ENCODE data around the gene HYOU1.
"Not testable (repeated sequence)": the region's sequence is repeated elsewhere in the genome, so short reads cannot be mapped to it uniquely, and the experiment has no call there.

The HYOU1 gene

GRCh38 chr11:119019996-119020395, 37.0 kb downstream of the HYOU1 start:
- DNase-seq (ENCODE audit: low read depth in 2 of 2, low spot score in 1 of 2) = no peak

- DNase-seq (ENCODE audit: low read depth in 2 of 2, low spot score in 1 of 2) = peak; percentile 86 to 90
Observed at GRCh38 chr11:119018074-119018938, 38.7 kb downstream of the HYOU1 start, which contains the start of the genes RPS25 and TRAPPC4. Gene RPS25 (minus strand): TSS chr11:119018343. CDS start chr11:119018284, 59 bp downstream. Gene TRAPPC4 (plus strand): TSS chr11:119018766. CDS start chr11:119018796, 30 bp downstream.

GRCh38 chr11:119017377-119017776, 39.6 kb downstream of the HYOU1 start:
- not testable (repeated sequence) for DNase-seq (ENCODE audit: low read depth in 2 of 2, low spot score in 1 of 2)

DNA sequence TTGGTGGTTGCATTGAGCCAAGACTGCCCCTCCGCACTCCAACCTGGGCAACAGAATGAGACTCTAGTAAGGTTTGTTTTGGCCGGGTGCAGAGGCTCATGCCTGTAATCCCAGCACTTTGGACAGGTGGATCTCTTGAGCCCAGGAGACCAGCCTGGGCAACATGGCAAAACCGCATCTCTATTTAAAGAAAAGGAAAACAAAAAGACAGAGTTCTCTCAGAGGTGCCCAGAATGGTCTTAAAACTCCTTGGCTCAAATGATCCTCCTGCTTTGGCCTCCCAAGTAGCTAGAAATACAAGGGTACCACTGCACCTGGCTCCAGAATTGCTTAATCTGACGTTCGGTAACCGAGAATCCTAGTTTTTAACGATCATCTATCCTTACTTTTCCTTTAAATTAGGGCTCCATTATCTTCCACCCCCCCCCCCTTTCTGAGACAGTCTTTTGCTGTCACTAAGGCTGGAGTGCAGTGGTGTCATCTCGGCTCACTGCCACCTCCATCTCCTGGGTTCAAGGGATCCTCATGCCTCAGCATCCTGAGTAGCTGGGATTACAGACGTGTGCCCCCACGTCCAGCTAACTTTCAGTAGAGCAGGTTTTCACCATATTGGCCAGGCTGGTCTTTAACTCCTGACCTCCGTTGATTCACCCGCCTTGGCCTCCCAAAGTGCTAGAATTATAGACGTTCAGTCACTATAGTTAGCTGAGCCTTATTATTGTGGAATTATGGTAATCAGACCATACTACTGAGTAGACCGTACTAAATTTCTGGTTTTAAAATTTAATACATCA, 40.6 kb downstream of the HYOU1 start:
- DNase-seq (ENCODE audit: low read depth in 2 of 2, low spot score in 1 of 2) = no peak

DNA sequence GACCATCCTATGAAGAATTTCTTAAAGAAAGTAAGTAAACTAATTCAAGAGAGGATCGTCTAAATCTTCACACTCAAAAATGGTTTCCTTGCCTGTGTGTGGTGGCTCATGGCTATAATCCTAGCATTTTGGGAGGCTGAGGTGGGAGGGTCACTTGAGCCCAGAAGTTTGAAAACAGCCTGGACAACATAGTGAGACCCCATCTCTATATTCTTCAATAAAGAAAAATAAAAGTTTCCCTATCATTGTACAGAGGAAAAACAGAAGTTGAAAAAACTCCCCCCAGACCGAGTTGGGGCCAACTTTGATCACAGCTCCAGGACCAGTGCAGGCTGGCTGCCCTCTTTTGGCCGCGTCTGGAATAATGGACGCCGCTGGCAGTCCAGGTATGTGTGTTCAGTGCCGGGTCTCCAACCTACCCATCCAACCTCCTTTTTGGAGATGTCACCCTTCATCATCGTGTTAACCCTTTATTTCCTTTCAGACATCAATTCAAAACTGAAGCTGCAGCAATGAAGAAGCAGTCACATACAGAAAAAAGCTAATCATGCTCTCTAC, 41.9 kb downstream of the HYOU1 start:
- no peak for DNase-seq (ENCODE audit: low read depth in 2 of 2, low spot score in 1 of 2)

DNA sequence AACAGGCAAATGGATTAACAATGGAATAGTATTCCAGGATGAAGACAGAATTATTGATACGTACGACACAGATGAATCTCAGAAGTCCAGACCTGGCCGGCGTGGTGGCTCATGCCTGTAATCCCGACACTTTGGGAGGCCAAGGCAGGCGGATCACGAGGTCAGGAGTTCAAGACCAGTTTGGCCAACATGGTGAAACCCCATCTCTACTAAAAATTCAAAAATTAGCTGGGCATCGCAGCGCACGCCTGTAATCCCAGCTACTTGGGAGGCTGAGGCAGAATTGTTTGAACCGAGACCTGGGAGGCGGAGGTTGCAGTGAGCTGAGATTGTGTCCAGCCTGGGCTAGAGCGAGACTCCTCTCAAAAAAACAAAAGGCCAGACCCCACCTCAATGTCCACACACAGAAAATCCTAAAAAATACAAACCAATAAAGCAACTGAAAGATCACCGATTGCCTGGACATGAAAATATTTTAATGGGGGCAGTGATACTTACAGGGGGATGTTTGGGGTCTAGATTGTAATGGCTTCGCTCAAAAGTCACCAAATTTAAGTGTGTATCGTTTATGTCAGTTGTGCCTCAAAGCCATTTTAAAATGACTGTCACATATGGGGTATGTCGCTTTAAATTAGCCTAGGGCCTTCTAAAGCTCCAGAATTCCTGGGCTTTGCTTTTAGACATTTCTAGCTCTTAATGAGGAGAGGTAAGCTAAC, 42.6 kb downstream of the HYOU1 start:
- DNase-seq (ENCODE audit: low read depth in 2 of 2, low spot score in 1 of 2) = no peak

- no peak for DNase-seq (ENCODE audit: low read depth in 2 of 2, low spot score in 1 of 2)
Observed at GRCh38 chr11:119012629-119013170, 44.3 kb downstream of the HYOU1 start.

DNA sequence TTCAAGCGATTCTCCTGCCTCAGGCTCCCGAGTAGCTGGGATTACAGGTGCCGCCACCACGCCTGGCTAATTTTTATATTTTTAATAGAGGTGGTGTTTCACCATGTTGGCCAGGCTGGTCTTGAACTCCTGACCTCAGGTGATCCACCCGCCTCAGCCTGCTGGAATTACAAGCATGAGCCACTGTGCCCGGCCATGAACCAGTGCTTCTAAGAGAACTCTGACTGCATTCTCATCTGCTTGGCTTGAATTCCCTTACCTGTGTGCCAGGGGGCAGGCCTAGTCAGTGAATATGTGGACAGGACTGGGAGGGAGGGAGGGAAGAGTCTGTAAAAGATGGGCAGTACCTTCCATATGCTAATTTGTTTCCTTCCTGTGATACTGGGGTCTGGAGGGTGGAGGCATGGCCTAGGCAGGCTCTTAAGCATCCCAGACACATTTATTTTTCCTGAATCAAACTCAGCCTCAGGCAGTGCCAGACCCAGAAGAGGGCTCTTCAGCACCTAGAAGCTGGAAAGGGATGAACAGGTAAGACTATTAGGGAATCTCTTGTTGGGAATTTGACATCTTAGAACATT, 45.4 kb downstream of the HYOU1 start:
- no peak for DNase-seq (ENCODE audit: low read depth in 2 of 2, low spot score in 1 of 2)

- no peak for DNase-seq (ENCODE audit: low read depth in 2 of 2, low spot score in 1 of 2)
Observed at GRCh38 chr11:119006656-119007055, 50.3 kb downstream of the HYOU1 start.

DNA sequence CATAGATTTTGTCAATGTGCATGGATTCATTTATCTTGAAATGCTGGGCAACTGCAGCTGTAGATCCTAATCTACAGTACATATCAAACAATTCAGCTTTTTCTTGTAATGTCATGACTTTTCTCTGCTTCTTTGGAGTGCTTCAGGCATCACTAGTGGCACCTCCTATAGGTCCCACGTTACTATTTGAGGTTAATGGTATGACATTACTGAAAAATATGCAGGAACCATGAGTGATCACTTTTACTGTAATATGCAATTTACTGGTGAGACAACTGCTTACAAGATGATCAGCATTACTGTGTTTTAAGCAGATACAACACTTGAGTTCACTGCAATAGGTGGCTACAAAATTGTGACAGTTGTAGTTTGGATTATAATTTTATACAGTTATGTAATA, 56.1 kb downstream of the HYOU1 start:
- DNase-seq (ENCODE audit: low read depth in 2 of 2, low spot score in 1 of 2) = no peak

DNA sequence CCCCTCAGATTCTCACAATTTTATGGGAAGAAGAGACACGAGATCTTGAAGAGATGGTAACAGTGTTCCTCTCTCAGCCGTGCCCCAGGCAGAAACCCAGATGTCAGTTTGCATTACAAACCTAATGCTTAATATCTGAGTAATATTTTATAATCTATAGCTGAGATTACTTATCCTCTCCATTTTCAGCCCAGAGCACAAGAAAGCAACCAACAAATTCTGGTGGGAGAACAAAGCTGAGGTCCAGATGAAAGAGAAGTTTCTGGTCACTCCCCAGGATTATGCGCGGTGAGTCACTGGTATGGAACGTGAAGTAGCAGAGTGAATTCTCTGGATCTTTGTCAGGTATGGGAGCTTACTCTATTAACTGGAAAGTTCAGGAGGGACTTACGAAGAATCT, 58.2 kb downstream of the HYOU1 start:
- no peak for DNase-seq (ENCODE audit: low read depth in 2 of 2, low spot score in 1 of 2)

GRCh38 chr11:118998388-118998717, 58.7 kb downstream of the HYOU1 start:
- DNase-seq (ENCODE audit: low read depth in 2 of 2, low spot score in 1 of 2) = no peak

GRCh38 chr11:118997627-118998387, 59.2 kb downstream of the HYOU1 start, which contains the start of gene CENATAC:
Gene CENATAC (plus strand): TSS chr11:118998138. CDS start chr11:118998198, 60 bp downstream.
- peak; percentile 80 to 89 for DNase-seq (ENCODE audit: low read depth in 2 of 2, low spot score in 1 of 2)

DNA sequence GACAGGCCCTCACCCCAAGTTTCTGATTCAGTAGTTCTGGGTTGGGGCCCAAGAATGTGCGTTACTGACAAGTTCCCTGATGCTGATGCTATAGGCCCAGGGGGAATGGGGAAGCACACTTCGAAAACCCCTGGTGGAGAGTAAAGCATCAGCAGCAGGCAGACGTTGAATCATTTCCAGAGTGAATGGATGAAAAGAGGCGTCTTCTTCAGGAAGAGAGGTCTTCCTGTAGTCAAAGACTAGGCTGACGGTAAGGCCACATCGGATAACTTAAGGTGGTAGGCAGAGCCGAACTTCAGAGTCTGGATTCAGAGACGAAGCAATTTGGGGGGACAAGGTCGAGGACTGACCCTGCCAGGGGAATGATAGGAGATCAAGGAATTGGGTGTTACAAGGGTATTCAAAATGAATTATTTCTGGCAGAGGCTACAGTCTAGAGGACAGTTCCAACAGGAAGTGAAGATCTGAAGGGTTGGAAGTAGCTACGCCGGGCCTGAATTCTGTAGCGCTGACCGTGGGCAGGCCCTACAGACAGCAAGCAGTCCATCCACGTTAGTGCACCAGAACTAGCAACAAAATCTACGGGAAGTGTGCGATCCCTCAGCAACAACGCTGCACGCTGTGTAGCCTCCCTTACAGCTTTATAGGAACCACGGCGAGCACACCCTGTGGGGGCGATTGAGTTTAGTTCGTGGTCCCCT, 59.9 kb downstream of the HYOU1 start:
- DNase-seq (ENCODE audit: low read depth in 2 of 2, low spot score in 1 of 2) = no peak

All from stimulated activated CD8-positive, alpha-beta memory T cell treated with anti-CD3 and anti-CD28 coated beads, Interleukin-4, amount 100 ng/mL, for 1 hour (primary cell).